Mesenchymal stem cell (in vitro differentiated cells and primary cell): Measurements from ENCODE around the gene CNOT1.
A peak's percentile ranks its signal among the peaks of the same experiment; 100 is the strongest.

Source experiments
- DNase-seq: peaks from one replicate; pipeline ENCODE4 v3.0.0-alpha.2; 2013
- H2AFZ ChIP-seq: one replicate; pipeline ENCODE4 v1.6.1; 2013; ENCODE audit warnings: low read depth, mild to moderate bottlenecking, control low read depth, inconsistent platforms, low read length, moderate library complexity
- H2AK5ac ChIP-seq: 2 replicates; pipeline ENCODE4 v1.6.1; 2013; ENCODE audit warnings: low read length, moderate library complexity, mild to moderate bottlenecking, inconsistent platforms; ENCODE audit not compliant: severe bottlenecking
- H2BK120ac ChIP-seq: one replicate; pipeline ENCODE4 v1.6.1; 2013; ENCODE audit warnings: low read depth, mild to moderate bottlenecking, inconsistent platforms, low read length, moderate library complexity
- H2BK12ac ChIP-seq, 2 experiments: one replicate each; pipeline ENCODE4 v1.6.1; 2013; ENCODE audit warnings: inconsistent platforms in 2 of 2, low read length in 2 of 2, mild to moderate bottlenecking in 2 of 2, moderate library complexity in 2 of 2, control low read depth in 1 of 2
- H2BK15ac ChIP-seq: one replicate; pipeline ENCODE4 v1.6.1; 2013; ENCODE audit warnings: mild to moderate bottlenecking, low read depth, inconsistent platforms; ENCODE audit not compliant: poor library complexity, severe bottlenecking
- H2BK5ac ChIP-seq: 2 replicates; pipeline ENCODE4 v1.6.1; 2013; ENCODE audit warnings: low read depth, mild to moderate bottlenecking, low read length, control low read depth, inconsistent platforms; ENCODE audit not compliant: poor library complexity, severe bottlenecking
- H3K14ac ChIP-seq, 2 experiments: one replicate each; pipeline ENCODE4 v1.6.1; 2013; ENCODE audit warnings: inconsistent platforms in 2 of 2, low read length in 2 of 2, control low read depth in 1 of 2, mild to moderate bottlenecking in 1 of 2, moderate library complexity in 1 of 2
- H3K18ac ChIP-seq, 2 experiments: one replicate each; pipeline ENCODE4 v1.6.1; 2013; ENCODE audit warnings: inconsistent platforms in 2 of 2, low read length in 2 of 2, control low read depth in 1 of 2, low read depth in 1 of 2, mild to moderate bottlenecking in 1 of 2
- H3K23ac ChIP-seq, 2 experiments: one replicate each; pipeline ENCODE4 v1.6.1; 2013; ENCODE audit warnings: inconsistent platforms in 2 of 2, low read length in 2 of 2, mild to moderate bottlenecking in 2 of 2, moderate library complexity in 2 of 2, control low read depth in 1 of 2
- H3K27ac ChIP-seq: 2 replicates; pipeline ENCODE4 v1.5.1; 2013; ENCODE audit warnings: mild to moderate bottlenecking, moderate library complexity, low read length, control low read depth, inconsistent platforms; ENCODE audit not compliant: poor library complexity, severe bottlenecking
- H3K27me3 ChIP-seq, 2 experiments: 2 replicates each; pipeline versions ENCODE4 v1.6.1 to v1.7.0; 2013; ENCODE audit warnings: low read length in 2 of 2, mild to moderate bottlenecking in 2 of 2, moderate library complexity in 2 of 2, control low read depth in 1 of 2, inconsistent platforms in 1 of 2; ENCODE audit not compliant: control insufficient read depth in 1 of 2, insufficient read depth in 1 of 2
- H3K36me3 ChIP-seq, 2 experiments: 2 replicates each; pipeline versions ENCODE4 v1.6.1 to v1.7.0; 2013; ENCODE audit warnings: low read length in 2 of 2, control low read depth in 1 of 2, inconsistent platforms in 1 of 2, low read depth in 1 of 2, mild to moderate bottlenecking in 1 of 2; ENCODE audit not compliant: insufficient read depth in 2 of 2, control insufficient read depth in 1 of 2
- H3K4ac ChIP-seq, 2 experiments: one replicate each; pipeline ENCODE4 v1.6.1; 2013; ENCODE audit warnings: inconsistent platforms in 2 of 2, low read length in 2 of 2, mild to moderate bottlenecking in 2 of 2, moderate library complexity in 2 of 2, control low read depth in 1 of 2, low read depth in 1 of 2
- H3K4me1 ChIP-seq: 2 replicates; pipeline ENCODE4 v1.6.1; 2013; ENCODE audit warnings: low read depth, low read length, control low read depth; ENCODE audit not compliant: control insufficient read depth, insufficient read depth
- H3K4me2 ChIP-seq: 2 replicates; pipeline ENCODE4 v1.6.1; 2013; ENCODE audit warnings: low read length, mild to moderate bottlenecking, inconsistent platforms; ENCODE audit not compliant: poor library complexity, severe bottlenecking
- H3K4me3 ChIP-seq, 2 experiments: 2 replicates each; pipeline versions ENCODE4 v1.5.1 to v1.7.0; 2013; ENCODE audit warnings: low read length in 2 of 2, mild to moderate bottlenecking in 2 of 2, control low read depth in 1 of 2, low read depth in 1 of 2; ENCODE audit not compliant: insufficient read depth in 1 of 2
- H3K79me1 ChIP-seq: replicated peaks from 2 replicates; pipeline ENCODE4 v1.6.1; 2013; ENCODE audit warnings: mild to moderate bottlenecking, control low read depth, low read length, inconsistent platforms; ENCODE audit not compliant: poor library complexity, severe bottlenecking
- H3K9ac ChIP-seq: 2 replicates; pipeline ENCODE4 v1.7.0; 2013; ENCODE audit warnings: mild to moderate bottlenecking, low read length, moderate library complexity
- H3K9me3 ChIP-seq: 2 replicates; pipeline ENCODE4 v1.7.0; 2013; ENCODE audit warnings: mild to moderate bottlenecking, low read length; ENCODE audit not compliant: control insufficient read depth
- H4K8ac ChIP-seq: one replicate; pipeline ENCODE4 v1.6.1; 2013; ENCODE audit warnings: inconsistent platforms, mild to moderate bottlenecking, low read length, moderate library complexity
- H4K91ac ChIP-seq: one replicate; pipeline ENCODE4 v1.6.1; 2013; ENCODE audit warnings: mild to moderate bottlenecking, low read length, inconsistent platforms
- WGBS: methylation state at CpG from one replicate; pipeline ENCODE4 v1.1.7; 2013; ENCODE audit warnings: mixed read lengths; 5-methylcytosine and 5-hydroxymethylcytosine counted together

Gene CNOT1

DNA sequence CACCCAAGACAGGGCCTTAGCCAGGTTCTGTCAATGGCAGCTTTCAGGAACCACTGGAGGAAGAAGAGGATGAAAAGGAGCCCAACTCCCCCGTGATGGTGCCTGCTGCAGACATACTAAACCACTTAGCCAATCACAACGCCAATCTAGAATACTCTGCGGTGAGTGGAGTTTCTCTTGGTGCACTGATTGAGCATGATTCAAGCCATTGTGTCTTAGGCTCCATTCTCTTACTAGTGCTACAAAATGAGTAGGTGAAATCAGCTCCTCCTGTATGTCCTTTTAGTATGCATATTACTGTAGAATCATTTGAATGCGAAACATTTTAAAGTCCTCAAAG is 112.9 kb downstream of the CNOT1 start:
- Histone ChIP-seq H3K4me1 (peaks cover 19% of the 10 kb centered on the region), H3K27ac (no peak overlapping the region), H3K4ac (no peak overlapping the region), H2AK5ac (no peak overlapping the region), H4K8ac (no peak overlapping the region), H3K36me3 (peaks cover 40 to 53% of the 10 kb centered on the region in 2 experiments), H2BK5ac (no peak overlapping the region), H2BK15ac (no peak overlapping the region), H3K27me3 (no peaks in the 10 kb centered on the region), H3K23ac (peak overlapping the region in 1 of 2 experiments; percentile 35), H4K91ac (no peak overlapping the region), H3K14ac (no peak overlapping the region), H2AFZ (no peak overlapping the region), H2BK12ac (no peak overlapping the region), H3K4me3 (peak overlapping the region in 1 of 2 experiments; percentile 65), H3K79me1 (peaks cover 26% of the 10 kb centered on the region), H3K9me3 (no peaks in the 10 kb centered on the region), H2BK120ac (no peak overlapping the region), H3K18ac (no peak overlapping the region), H3K4me2 (peak overlapping the region; percentile 86), H3K9ac (peak overlapping the region; percentile 33)
- DNase-seq = no peak
- 90% methylated on average over 2 of the region's 4 CpGs for WGBS

DNA sequence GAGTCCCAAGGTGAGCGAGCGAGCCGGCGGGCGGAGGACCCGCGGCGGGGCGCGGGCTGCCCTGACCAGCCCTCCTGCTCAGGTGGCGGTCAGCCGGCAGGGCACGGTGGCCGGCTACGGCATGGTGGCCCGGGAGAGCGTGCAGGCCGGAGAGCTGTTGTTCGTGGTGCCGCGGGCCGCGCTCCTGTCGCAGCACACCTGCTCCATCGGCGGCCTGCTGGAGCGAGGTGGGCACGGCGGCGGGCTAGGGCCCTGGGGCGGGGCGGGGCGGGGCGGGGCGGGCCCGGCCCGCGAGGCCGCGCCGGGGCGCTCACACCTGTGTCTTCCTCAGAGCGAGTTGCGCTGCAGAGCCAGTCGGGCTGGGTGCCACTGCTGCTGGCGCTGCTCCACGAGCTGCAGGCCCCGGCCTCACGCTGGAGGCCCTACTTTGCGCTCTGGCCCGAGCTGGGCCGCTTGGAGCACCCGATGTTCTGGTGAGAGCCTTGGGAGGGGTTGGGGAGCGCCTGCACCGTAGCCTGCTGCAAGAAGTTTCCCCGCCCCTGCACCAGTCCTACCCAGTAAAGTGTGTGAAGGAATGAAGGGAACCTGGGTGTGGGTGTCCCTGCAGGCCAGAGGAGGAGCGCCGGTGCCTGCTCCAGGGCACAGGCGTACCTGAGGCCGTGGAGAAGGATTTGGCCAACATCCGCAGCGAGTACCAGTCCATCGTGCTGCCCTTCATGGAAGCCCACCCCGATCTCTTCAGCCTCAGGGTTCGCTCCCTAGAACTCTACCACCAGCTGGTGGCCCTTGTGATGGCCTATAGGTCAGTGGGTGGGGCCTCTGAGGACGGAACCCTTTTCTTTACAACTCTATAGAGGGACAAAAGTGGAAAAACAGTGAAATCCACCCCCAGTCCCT is 113.5 kb downstream of the CNOT1 start:
- peak overlapping the region; percentile 86 for H3K4me2 ChIP-seq
- H3K18ac ChIP-seq = peak overlapping the region; percentile 33 to 86
- peak overlapping the region; percentile 86 for H4K8ac ChIP-seq
- H3K36me3 ChIP-seq = peaks cover 43 to 47% of the 10 kb centered on the region in 2 experiments
- peak overlapping the region; percentile 54 for H2BK120ac ChIP-seq
- H3K27me3 ChIP-seq = no peaks in the 10 kb centered on the region
- H2AK5ac ChIP-seq = no peak overlapping the region
- peak overlapping the region; percentile 31 for H4K91ac ChIP-seq
- H3K27ac ChIP-seq = no peak overlapping the region
- peaks cover 21% of the 10 kb centered on the region for H3K4me1 ChIP-seq
- H3K79me1 ChIP-seq = peaks cover 28% of the 10 kb centered on the region
- no peak overlapping the region for H2BK5ac ChIP-seq
- WGBS = 33% methylated on average over 31 of the region's 66 CpGs
- H2AFZ ChIP-seq = peak overlapping the region; percentile 79
- no peak overlapping the region for H2BK15ac ChIP-seq
- H3K23ac ChIP-seq = peak overlapping the region in 1 of 2 experiments; percentile 70
- H3K14ac ChIP-seq = peak overlapping the region in 1 of 2 experiments; percentile 68
- peak overlapping the region; percentile 85 to 86 for H3K4me3 ChIP-seq
- H3K9me3 ChIP-seq = no peaks in the 10 kb centered on the region
- peak overlapping the region in 1 of 2 experiments; percentile 47 for H3K4ac ChIP-seq
- no peak overlapping the region for H2BK12ac ChIP-seq
- H3K9ac ChIP-seq = peak overlapping the region; percentile 83
- DNase-seq = no peak

GRCh38 chr16:58515125-58515870 is 114.3 kb downstream of the CNOT1 start, which contains the start of gene SETD6:
TSS of gene SETD6 (plus strand) at chr16:58515517. CDS start at chr16:58515538, 21 bp downstream.
- peak within 1 kb of the TSS; percentile 86 for H3K4me2 ChIP-seq
- WGBS = 2% methylated on average over 64 of the region's 80 CpGs
- H3K23ac ChIP-seq = peak within 1 kb of the TSS in 1 of 2 experiments; percentile 70
- peak within 1 kb of the TSS; percentile 86 for H4K8ac ChIP-seq
- H3K18ac ChIP-seq = peak within 1 kb of the TSS; percentile 33 to 86
- H3K14ac ChIP-seq = peak within 1 kb of the TSS in 1 of 2 experiments; percentile 92
- H3K27ac ChIP-seq = peak within 1 kb of the TSS; percentile 52
- no peak within 1 kb of the TSS for H2BK5ac ChIP-seq
- peak within 1 kb of the TSS; percentile 85 to 86 for H3K4me3 ChIP-seq
- peak within 1 kb of the TSS; percentile 31 for H4K91ac ChIP-seq
- no peaks in the 10 kb centered on the region for H3K27me3 ChIP-seq
- no peaks in the 10 kb centered on the region for H3K9me3 ChIP-seq
- H3K9ac ChIP-seq = peak within 1 kb of the TSS; percentile 83
- H3K4me1 ChIP-seq = peaks cover 21% of the 10 kb centered on the region
- H3K36me3 ChIP-seq = peaks cover 39 to 46% of the 10 kb centered on the region in 2 experiments
- peaks cover 23% of the 10 kb centered on the region for H3K79me1 ChIP-seq
- peak within 1 kb of the TSS in 1 of 2 experiments; percentile 47 for H2BK12ac ChIP-seq
- H3K4ac ChIP-seq = peak within 1 kb of the TSS; percentile 46 to 47
- H2BK120ac ChIP-seq = peak within 1 kb of the TSS; percentile 54
- no peak within 1 kb of the TSS for H2BK15ac ChIP-seq
- H2AK5ac ChIP-seq = no peak within 1 kb of the TSS
- peak; percentile 89 for DNase-seq
- H2AFZ ChIP-seq = peak within 1 kb of the TSS; percentile 99

- no peak overlapping the region for H4K91ac ChIP-seq
- no peak for DNase-seq
- H3K36me3 ChIP-seq = peaks cover 25 to 53% of the 10 kb centered on the region in 2 experiments
- no peak overlapping the region for H2BK15ac ChIP-seq
- H3K23ac ChIP-seq = no peak overlapping the region
- H3K9me3 ChIP-seq = no peaks in the 10 kb centered on the region
- H2BK5ac ChIP-seq = no peak overlapping the region
- H3K4ac ChIP-seq = no peak overlapping the region
- no peak overlapping the region for H3K27ac ChIP-seq
- H3K14ac ChIP-seq = no peak overlapping the region
- no peak overlapping the region for H2BK12ac ChIP-seq
- no peak overlapping the region for H4K8ac ChIP-seq
- 77% methylated on average over 3 of the region's 3 CpGs for WGBS
- no peak overlapping the region for H2AFZ ChIP-seq
- peaks cover 21% of the 10 kb centered on the region for H3K4me1 ChIP-seq
- H3K9ac ChIP-seq = no peak overlapping the region
- H3K4me2 ChIP-seq = no peak overlapping the region
- no peak overlapping the region for H3K4me3 ChIP-seq
- H2AK5ac ChIP-seq = no peak overlapping the region
- no peak overlapping the region for H3K18ac ChIP-seq
- peaks cover 21% of the 10 kb centered on the region for H3K79me1 ChIP-seq
- no peaks in the 10 kb centered on the region for H3K27me3 ChIP-seq
- no peak overlapping the region for H2BK120ac ChIP-seq
These were observed 115.8 kb downstream of the CNOT1 start for GRCh38 chr16:58513874-58514273.
